ENCODE measurements around the gene HEXB.

- TF ChIP-seq EZH2 (IDR thresholded peaks at IDR 0.05) (no peak), POLR2AphosphoS5 (IDR thresholded peaks at IDR 0.05; ENCODE audit: borderline replicate concordance, low read depth, low read length) (no peak), FOXP2 (optimal IDR thresholded peaks at IDR 0.05; ENCODE audit: control extremely low read depth, extremely low read length, insufficient read depth) (no peak)
These were observed 19.8 kb upstream of the HEXB start for GRCh38 chr5:74665273-74665672.
